Nephron (organoid): Measurements from ENCODE around the gene FUT1.

Experiments used
- H3K27ac Mint-ChIP-seq, 3 experiments: 2 replicates each; pipeline ENCODE4 v1.8.0; 2020; ENCODE audit warnings: mixed read lengths in 3 of 3, mild to moderate bottlenecking in 2 of 3, moderate library complexity in 1 of 3
- H3K27me3 Mint-ChIP-seq: 2 replicates; pipeline ENCODE4 v1.8.0; 2021; ENCODE audit warnings: low read depth, mild to moderate bottlenecking, moderate library complexity, mixed read lengths
- H3K36me3 Mint-ChIP-seq: 2 replicates; pipeline ENCODE4 v1.8.0; 2020; ENCODE audit warnings: low read depth, mixed read lengths
- H3K4me1 Mint-ChIP-seq: 2 replicates; pipeline ENCODE4 v1.8.0; 2020; ENCODE audit warnings: mixed read lengths
- H3K4me3 Mint-ChIP-seq, 3 experiments: 2 replicates each; pipeline ENCODE4 v1.8.0; 2020; ENCODE audit warnings: mild to moderate bottlenecking in 3 of 3, mixed read lengths in 3 of 3, moderate library complexity in 2 of 3
- H3K9me3 Mint-ChIP-seq: 2 replicates; pipeline ENCODE4 v1.8.0; 2020; ENCODE audit warnings: mixed read lengths
- TF ChIP-seq, protein P1 (sequence below), 3 experiments: fragments of 200-600 bp; sonication (generic); IDR thresholded peaks; one replicate each; pipeline ENCODE4 v1.5.0; 2021; ENCODE audit warnings: antibody characterized with exemption in 3 of 3; ENCODE audit not compliant: unreplicated experiment in 3 of 3

Gene FUT1

DNA sequence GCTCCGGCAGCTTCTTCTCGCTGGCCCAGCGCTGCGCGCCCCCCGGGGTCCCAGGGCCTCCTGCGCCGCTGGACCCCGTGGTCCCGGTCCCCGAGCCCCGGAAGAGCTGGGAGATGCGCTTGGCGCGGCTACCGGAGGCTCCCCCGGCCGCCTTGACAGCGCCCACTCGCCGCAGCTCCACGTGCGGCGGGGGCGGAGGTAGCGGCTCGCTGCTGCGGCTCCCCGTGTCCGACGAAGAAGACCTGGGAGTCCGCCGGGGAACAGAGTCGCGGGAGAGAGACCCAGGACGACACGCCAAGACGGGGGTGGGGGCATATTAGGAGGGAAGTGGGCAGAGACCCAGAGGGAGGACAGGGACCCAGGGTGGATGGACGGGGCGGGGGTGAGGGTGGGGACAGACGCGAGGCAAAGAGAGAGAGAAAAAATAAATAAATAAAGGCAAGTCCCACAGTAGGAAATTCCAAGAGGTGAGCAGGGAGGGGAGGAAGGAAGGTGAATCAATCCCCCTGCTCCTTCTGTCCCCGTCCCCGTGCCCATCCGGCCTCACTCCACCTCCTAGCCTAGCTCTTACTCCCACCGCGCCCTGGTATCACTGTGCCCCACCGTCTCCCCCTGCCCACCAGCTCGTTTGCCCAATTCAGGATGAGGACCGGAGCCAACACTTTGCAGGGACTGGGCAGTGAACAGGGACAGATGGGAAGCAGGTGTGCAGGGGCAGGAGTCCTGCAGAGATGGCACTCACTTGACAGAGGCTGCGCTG, 12.9 kb downstream of the FUT1 start:
- H3K27me3 Mint-ChIP-seq: peaks cover 20% of the 10 kb centered on the region
- peaks cover 3% of the 10 kb centered on the region for H3K9me3 Mint-ChIP-seq
- TF ChIP-seq, protein P1, sequence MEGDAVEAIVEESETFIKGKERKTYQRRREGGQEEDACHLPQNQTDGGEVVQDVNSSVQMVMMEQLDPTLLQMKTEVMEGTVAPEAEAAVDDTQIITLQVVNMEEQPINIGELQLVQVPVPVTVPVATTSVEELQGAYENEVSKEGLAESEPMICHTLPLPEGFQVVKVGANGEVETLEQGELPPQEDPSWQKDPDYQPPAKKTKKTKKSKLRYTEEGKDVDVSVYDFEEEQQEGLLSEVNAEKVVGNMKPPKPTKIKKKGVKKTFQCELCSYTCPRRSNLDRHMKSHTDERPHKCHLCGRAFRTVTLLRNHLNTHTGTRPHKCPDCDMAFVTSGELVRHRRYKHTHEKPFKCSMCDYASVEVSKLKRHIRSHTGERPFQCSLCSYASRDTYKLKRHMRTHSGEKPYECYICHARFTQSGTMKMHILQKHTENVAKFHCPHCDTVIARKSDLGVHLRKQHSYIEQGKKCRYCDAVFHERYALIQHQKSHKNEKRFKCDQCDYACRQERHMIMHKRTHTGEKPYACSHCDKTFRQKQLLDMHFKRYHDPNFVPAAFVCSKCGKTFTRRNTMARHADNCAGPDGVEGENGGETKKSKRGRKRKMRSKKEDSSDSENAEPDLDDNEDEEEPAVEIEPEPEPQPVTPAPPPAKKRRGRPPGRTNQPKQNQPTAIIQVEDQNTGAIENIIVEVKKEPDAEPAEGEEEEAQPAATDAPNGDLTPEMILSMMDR (IDR thresholded peaks at IDR 0.05; ENCODE audit: unreplicated experiment in 3 of 3): no peak
- H3K27ac Mint-ChIP-seq: no peak overlapping the region
- peak overlapping the region; percentile 66 to 71 (median 70) for H3K4me3 Mint-ChIP-seq
- H3K4me1 Mint-ChIP-seq: peaks cover 17% of the 10 kb centered on the region
- peaks cover 4% of the 10 kb centered on the region for H3K36me3 Mint-ChIP-seq

DNA sequence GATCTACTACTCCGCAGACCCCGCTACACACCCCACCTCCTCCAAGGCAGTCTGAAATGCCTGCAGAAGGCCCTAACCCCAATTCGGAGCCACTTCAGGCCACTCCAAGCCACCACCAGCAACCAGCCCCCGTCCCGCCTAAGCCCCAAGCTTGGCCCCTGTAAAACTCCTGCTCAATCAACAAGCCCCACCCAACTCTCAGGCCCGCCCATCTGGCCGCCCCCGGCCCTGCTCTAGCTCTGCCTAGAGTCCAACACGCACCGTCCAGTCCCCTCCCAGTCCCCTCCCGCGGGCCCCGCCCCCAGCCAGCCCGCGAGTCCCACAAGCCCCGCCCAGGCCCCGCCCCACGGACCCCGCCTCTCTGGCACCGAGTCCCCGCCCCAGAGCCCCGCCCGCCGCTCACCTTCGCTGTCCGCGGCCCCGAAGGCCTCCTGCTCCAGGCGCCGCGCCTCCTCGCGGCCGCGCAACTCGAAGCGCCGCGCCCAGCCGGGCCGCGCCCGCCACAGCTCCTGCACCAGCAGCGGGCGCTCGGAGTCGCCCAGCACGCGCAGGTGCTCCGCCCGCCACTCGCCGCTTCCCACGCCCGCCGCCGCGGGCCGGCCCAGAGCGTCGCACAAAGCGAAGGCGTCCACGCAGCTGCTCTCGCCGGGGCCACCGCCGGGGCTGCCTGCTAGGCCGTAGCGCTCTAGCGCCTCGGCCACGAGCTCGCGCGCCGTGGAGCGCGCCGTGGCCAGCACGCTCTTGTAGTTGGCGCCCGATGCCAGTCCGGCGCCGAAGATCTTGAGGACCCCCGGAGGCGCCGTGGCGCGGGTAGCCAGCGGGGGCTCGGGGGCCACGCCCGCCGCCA, 13.7 kb downstream of the FUT1 start:
- TF ChIP-seq, protein P1 (IDR thresholded peaks at IDR 0.05; ENCODE audit: unreplicated experiment in 3 of 3): peak; percentile 17 to 41 (median 31)
- peak overlapping the region; percentile 82 to 93 (median 86) for H3K4me3 Mint-ChIP-seq
- peaks cover 20% of the 10 kb centered on the region for H3K27me3 Mint-ChIP-seq
- H3K36me3 Mint-ChIP-seq: peaks cover 4% of the 10 kb centered on the region
- H3K9me3 Mint-ChIP-seq: peaks cover 3% of the 10 kb centered on the region
- peak overlapping the region; percentile 89 to 94 (median 93) for H3K27ac Mint-ChIP-seq
- H3K4me1 Mint-ChIP-seq: peaks cover 17% of the 10 kb centered on the region

DNA sequence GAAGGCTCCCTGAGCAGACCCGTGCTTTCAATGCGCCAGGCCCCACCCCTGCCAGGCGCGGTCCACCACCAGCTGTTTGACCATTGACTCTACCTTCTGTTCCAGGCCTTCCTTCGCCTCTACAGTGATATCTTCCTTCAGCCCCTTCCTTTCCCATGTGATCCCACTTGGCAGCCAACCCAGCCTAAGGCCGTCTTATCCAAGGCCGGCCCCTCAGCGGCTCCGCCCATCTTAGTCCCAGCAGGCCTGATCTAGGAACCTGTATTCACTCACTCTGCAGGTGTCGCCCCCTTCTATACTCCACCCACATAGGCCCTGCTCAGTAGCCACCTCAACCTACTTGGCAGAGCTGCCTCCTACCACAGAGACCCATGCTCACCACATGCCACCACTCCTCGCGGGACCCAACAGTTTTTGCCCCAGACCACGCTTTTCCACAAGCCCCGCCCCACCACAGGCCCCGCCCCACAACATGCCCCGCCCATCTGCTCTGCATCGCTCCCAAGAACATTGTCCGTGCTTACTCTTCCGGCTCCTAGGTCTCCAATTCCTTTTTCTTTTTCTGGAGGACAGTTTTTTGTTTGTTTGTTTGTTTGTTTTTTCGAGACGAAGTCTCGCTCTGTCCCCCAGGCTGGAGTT, 15.0 kb downstream of the FUT1 start:
- Mint-ChIP-seq H3K27ac (peak overlapping the region in 2 of 3 experiments; percentile 35 to 68), H3K4me1 (peaks cover 17% of the 10 kb centered on the region), H3K4me3 (peak overlapping the region; percentile 76 to 93 (median 82)), H3K9me3 (peaks cover 3% of the 10 kb centered on the region), H3K36me3 (peaks cover 4% of the 10 kb centered on the region), H3K27me3 (peaks cover 20% of the 10 kb centered on the region)
- TF ChIP-seq, protein P1 (IDR thresholded peaks at IDR 0.05; ENCODE audit: unreplicated experiment in 3 of 3): no peak

DNA sequence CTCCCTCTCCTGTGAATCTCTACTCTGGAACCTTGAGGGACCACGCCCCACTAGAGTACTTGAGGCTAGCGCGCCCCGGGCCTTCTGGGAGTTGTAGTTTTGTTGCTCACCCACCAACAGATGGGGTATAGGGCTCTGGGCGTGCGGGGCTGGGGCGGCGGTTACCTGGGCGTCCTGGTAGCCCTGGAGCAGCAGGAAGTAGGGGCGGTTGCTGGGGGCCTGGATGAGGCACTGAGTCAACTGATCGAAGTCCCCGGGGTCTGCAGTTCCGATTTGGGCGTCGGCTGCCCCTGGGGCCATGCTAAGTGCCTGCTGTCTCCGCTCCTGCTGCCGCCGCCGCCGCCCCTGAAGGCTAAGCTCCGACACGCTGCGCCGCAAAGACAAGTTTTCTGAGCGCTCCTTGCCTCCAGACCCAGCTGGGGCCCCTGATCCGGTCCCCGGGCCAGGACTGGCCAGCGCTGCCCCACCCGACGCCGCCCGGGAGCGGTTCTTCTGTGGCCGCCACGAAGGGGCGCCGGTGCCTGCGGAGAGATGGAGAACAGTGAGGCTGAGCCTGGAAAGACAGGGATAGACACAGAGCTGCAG, 17.3 kb downstream of the FUT1 start:
- H3K27ac Mint-ChIP-seq: peak overlapping the region; percentile 15 to 78 (median 65)
- H3K36me3 Mint-ChIP-seq: peaks cover 16% of the 10 kb centered on the region
- H3K27me3 Mint-ChIP-seq: peaks cover 13% of the 10 kb centered on the region
- H3K9me3 Mint-ChIP-seq: peaks cover 6% of the 10 kb centered on the region
- H3K4me1 Mint-ChIP-seq: peaks cover 17% of the 10 kb centered on the region
- TF ChIP-seq, protein P1 (IDR thresholded peaks at IDR 0.05; ENCODE audit: unreplicated experiment in 3 of 3): no peak
- H3K4me3 Mint-ChIP-seq: peak overlapping the region; percentile 73 to 80 (median 78)

DNA sequence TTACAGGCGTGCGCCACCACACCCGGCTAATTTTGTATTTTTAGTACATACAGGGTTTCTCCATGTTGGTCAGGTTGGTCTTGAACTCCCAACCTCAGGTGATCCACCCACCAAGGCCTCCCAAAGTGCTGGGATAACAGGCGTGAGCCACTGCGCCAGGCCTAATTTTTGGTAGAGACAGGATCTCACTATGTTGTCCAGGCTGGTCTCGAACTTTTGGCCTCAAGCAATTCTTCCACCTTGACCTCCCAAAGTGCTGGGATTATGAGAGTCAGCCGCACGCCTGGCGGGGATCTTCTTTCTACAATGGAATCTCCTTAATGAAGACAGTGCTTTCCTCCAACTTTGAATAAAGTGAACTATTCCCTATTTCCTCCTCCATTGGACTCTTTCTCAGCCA, 17.8 kb downstream of the FUT1 start:
- H3K9me3 Mint-ChIP-seq: peaks cover 6% of the 10 kb centered on the region
- peaks cover 16% of the 10 kb centered on the region for H3K36me3 Mint-ChIP-seq
- peak overlapping the region; percentile 15 to 78 (median 65) for H3K27ac Mint-ChIP-seq
- H3K4me3 Mint-ChIP-seq: peak overlapping the region; percentile 73 to 80 (median 78)
- H3K4me1 Mint-ChIP-seq: peaks cover 17% of the 10 kb centered on the region
- TF ChIP-seq, protein P1 (IDR thresholded peaks at IDR 0.05; ENCODE audit: unreplicated experiment in 3 of 3): no peak
- H3K27me3 Mint-ChIP-seq: peaks cover 13% of the 10 kb centered on the region
